Cerebellar cortex (tissue), 1 donor: ENCODE measurements around the gene SMARCD1.

ENCODE experiments used
- DNase-seq: peaks from one replicate; pipeline ENCODE4 v3.0.0-alpha.2; 2015; ENCODE audit warnings: low spot score

Gene SMARCD1

GRCh38 chr12:50104417-50105366 lies 19.6 kb downstream of the SMARCD1 start:
- no peak for DNase-seq

GRCh38 chr12:50105913-50106450 lies 20.8 kb downstream of the SMARCD1 start:
- DNase-seq, result no peak

- no peak for DNase-seq
These were observed 21.8 kb downstream of the SMARCD1 start for GRCh38 chr12:50106907-50107306.

GRCh38 chr12:50107416-50108268 lies 22.5 kb downstream of the SMARCD1 start:
- no peak for DNase-seq

GRCh38 chr12:50109319-50109718 lies 24.2 kb downstream of the SMARCD1 start:
- no peak for DNase-seq

- no peak for DNase-seq
These were observed 25.1 kb downstream of the SMARCD1 start for GRCh38 chr12:50110127-50110761.

GRCh38 chr12:50110762-50111351 lies 25.7 kb downstream of the SMARCD1 start:
- peak; percentile 89 for DNase-seq

GRCh38 chr12:50111395-50111692 lies 26.2 kb downstream of the SMARCD1 start:
- no peak for DNase-seq

- peak; percentile 100 for DNase-seq
These were observed 26.7 kb downstream of the SMARCD1 start, which contains the start of gene COX14 for GRCh38 chr12:50111693-50112455. Gene COX14 (plus strand): TSS chr12:50112236. CDS start chr12:50120044, 7,808 bp downstream.

GRCh38 chr12:50112456-50113218 lies 27.5 kb downstream of the SMARCD1 start:
- DNase-seq, result no peak

GRCh38 chr12:50117057-50117622 lies 32.0 kb downstream of the SMARCD1 start:
- no peak for DNase-seq

- no peak for DNase-seq
These were observed 34.2 kb downstream of the SMARCD1 start for GRCh38 chr12:50119387-50119786.

- DNase-seq, result no peak
These were observed 35.4 kb downstream of the SMARCD1 start for GRCh38 chr12:50120521-50120920.

GRCh38 chr12:50120953-50121352 lies 35.8 kb downstream of the SMARCD1 start:
- no peak for DNase-seq

GRCh38 chr12:50121641-50122040 lies 36.5 kb downstream of the SMARCD1 start:
- DNase-seq, result no peak

GRCh38 chr12:50123203-50123602 lies 38.1 kb downstream of the SMARCD1 start:
- DNase-seq, result no peak

GRCh38 chr12:50127546-50127945 lies 42.4 kb downstream of the SMARCD1 start:
- no peak for DNase-seq

- no peak for DNase-seq
These were observed 44.1 kb downstream of the SMARCD1 start for GRCh38 chr12:50129290-50129689.

GRCh38 chr12:50132505-50133135 lies 47.5 kb downstream of the SMARCD1 start:
- DNase-seq, result peak; percentile 72
